T-helper 17 cell (primary cell): ENCODE measurements around the gene SESN2. TPM values are rescaled to one million over a fixed set of nuclear protein-coding genes. Genes with fewer than 3 reads are reported as not detected.
"Not testable (repeated sequence)": the region's sequence is repeated elsewhere in the genome, so short reads cannot be mapped to it uniquely, and the experiment has no call there.

Experiments used
- ATAC-seq: fragments of 150-1000 bp; cut with Tn5 transposase; 2 replicates; pipeline ENCODE4 v1.10.0; 2021; ENCODE audit warnings: mild to moderate bottlenecking, moderate library complexity
- DNase-seq, 3 donors: peaks; one replicate each; pipeline versions ENCODE4 v3.0.0 to v3.0.0-alpha.2; 2020 to 2021
- H3K9me3 ChIP-seq: one replicate; pipeline ENCODE4 v1.7.0; 2013; ENCODE audit warnings: low read length, mild to moderate bottlenecking; ENCODE audit not compliant: control insufficient read depth, poor library complexity, severe bottlenecking
- H3K27ac Mint-ChIP-seq: one replicate; pipeline ENCODE4 v1.8.0; 2022; ENCODE audit warnings: mild to moderate bottlenecking, moderate library complexity, mixed read lengths
- H3K27me3 Mint-ChIP-seq: one replicate; pipeline ENCODE4 v1.8.0; 2022; ENCODE audit warnings: mixed read lengths
- H3K36me3 Mint-ChIP-seq: one replicate; pipeline ENCODE4 v1.8.0; 2022; ENCODE audit warnings: low read depth, mixed read lengths
- H3K4me1 Mint-ChIP-seq: one replicate; pipeline ENCODE4 v1.8.0; 2022; ENCODE audit warnings: mild to moderate bottlenecking, mixed read lengths
- H3K4me3 Mint-ChIP-seq: one replicate; pipeline ENCODE4 v1.8.0; 2022; ENCODE audit warnings: mild to moderate bottlenecking, moderate library complexity, mixed read lengths
- total RNA-seq, 4 donors: library from RNA in 2 of 4; stranded (reverse) in 2 of 4; gene quantifications; one replicate each; pipeline ENCODE4 v1.2.3 and lab custom pipeline; 2022 to 2026

The SESN2 gene
- total RNA-seq, 2 donors from 2014 or later: 16.6 to 35.3 TPM

- no peaks in the 10 kb centered on the region for H3K9me3 ChIP-seq
- Mint-ChIP-seq H3K36me3 (no peaks in the 10 kb centered on the region), H3K4me3 (no peak overlapping the region), H3K4me1 (no peaks in the 10 kb centered on the region), H3K27ac (peak overlapping the region; percentile 6), H3K27me3 (no peaks in the 10 kb centered on the region)
- ATAC-seq (no peak), DNase-seq (no peak)
Observed at GRCh38 chr1:28306301-28306949, 47.1 kb downstream of the SESN2 start.

GRCh38 chr1:28308750-28309149, 49.4 kb downstream of the SESN2 start:
- H3K9me3 ChIP-seq: no peaks in the 10 kb centered on the region
- Mint-ChIP-seq H3K27ac (no peak overlapping the region), H3K4me3 (no peak overlapping the region), H3K4me1 (no peaks in the 10 kb centered on the region), H3K36me3 (no peaks in the 10 kb centered on the region), H3K27me3 (no peaks in the 10 kb centered on the region)
- no peak for ATAC-seq
- no peak for DNase-seq

- H3K4me3 Mint-ChIP-seq: no peak overlapping the region
- H3K27ac Mint-ChIP-seq: no peak overlapping the region
- H3K27me3 Mint-ChIP-seq: no peaks in the 10 kb centered on the region
- no peaks in the 10 kb centered on the region for H3K4me1 Mint-ChIP-seq
- DNase-seq (no peak), ATAC-seq (no peak)
- no peaks in the 10 kb centered on the region for H3K36me3 Mint-ChIP-seq
- H3K9me3 ChIP-seq: no peaks in the 10 kb centered on the region
Observed at GRCh38 chr1:28309702-28310101, 50.4 kb downstream of the SESN2 start.

DNA sequence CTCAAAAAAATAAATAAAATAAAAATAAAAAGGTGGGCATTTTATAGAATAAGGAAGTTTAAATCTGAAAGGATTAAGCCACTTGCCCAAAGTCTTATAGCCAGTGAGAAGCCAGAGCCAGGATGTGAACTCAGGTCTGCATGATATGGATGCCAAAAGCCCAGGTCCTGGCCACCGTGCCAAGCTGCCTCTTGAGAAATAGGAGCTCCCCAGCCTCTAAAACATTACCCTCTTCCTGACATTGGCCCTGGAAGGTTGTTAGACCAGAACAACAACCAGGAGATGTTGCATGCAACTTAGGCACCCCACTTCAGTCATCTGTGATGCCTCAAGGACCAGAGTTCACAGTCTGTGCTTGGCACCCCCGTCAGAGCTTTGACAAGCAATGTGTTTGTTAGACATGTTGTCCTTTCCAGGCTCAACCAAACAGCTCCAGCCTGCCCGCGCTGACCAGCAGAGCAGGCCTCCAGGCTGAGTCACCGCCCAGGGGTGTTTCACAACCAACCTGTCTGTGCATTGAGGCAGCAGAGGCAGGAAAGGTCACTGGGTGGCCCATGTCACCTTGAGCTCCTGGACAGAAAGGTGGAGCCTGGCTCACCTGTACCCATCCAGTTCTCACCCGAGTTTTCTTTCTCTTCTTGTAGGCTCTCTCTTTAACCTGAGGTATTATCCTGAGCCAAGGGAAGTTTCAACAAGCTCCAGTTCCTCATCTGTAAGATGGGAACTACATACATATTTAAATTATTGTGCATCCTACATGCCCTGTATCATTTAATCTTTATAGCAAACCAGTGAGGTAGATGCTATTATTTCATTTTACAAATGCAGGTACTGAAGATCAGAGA, 54.6 kb downstream of the SESN2 start:
- H3K4me1 Mint-ChIP-seq: no peaks in the 10 kb centered on the region
- ATAC-seq (no peak), DNase-seq (no peak)
- no peaks in the 10 kb centered on the region for H3K9me3 ChIP-seq
- H3K27me3 Mint-ChIP-seq: no peaks in the 10 kb centered on the region
- H3K36me3 Mint-ChIP-seq: no peaks in the 10 kb centered on the region
- no peak overlapping the region for H3K27ac Mint-ChIP-seq
- H3K4me3 Mint-ChIP-seq: no peak overlapping the region

DNA sequence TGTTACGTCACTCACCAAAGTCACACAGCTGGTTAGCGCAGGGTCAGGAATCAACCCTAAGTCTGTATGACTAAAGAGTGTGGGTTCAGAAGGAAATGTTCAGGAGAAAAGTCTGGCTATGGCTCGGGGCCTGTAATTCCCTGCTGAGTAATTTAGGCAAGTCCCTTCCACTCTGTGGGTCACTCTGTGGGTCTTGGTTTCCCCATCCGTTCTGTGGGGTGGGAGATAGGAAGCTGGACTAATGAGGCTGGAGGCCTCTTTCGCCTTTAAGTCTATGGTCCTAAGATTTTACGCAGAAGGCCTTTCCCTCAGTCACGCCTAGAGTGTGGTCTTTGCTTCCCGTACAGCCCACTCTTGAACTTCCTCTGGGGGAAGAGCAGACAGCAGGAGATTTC, 55.2 kb downstream of the SESN2 start:
- no peak overlapping the region for H3K27ac Mint-ChIP-seq
- H3K4me3 Mint-ChIP-seq: no peak overlapping the region
- no peaks in the 10 kb centered on the region for H3K36me3 Mint-ChIP-seq
- no peak for DNase-seq
- no peak for ATAC-seq
- no peaks in the 10 kb centered on the region for H3K27me3 Mint-ChIP-seq
- H3K4me1 Mint-ChIP-seq: no peaks in the 10 kb centered on the region
- no peaks in the 10 kb centered on the region for H3K9me3 ChIP-seq

DNA sequence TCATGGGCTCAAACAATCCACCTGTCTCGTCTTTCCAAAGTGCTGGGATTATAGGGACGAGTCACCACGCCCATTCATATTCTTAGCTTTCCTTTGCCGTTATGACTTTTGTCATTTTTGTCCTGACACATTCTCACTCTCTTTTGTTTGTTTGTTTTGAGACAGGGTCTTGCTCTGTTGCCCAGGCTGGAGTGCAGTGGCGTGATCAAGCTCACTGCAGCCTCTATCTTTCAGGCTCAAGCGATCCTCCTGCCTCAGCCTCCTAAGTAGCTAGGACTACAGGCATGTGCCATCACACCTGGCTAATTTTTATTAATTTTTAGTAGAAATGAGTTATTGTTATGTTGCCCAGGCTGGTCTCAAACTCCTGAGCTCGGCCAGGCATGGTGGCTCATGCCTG, 57.7 kb downstream of the SESN2 start:
- Mint-ChIP-seq H3K4me1 (no peaks in the 10 kb centered on the region), H3K27me3 (peaks cover 9% of the 10 kb centered on the region), H3K36me3 (no peaks in the 10 kb centered on the region), H3K4me3 (no peak overlapping the region), H3K27ac (no peak overlapping the region)
- DNase-seq: no peak
- ATAC-seq: no peak
- H3K9me3 ChIP-seq: no peaks in the 10 kb centered on the region

GRCh38 chr1:28322194-28322593, 62.9 kb downstream of the SESN2 start:
- Mint-ChIP-seq H3K27ac (no peak overlapping the region), H3K36me3 (peaks cover 3% of the 10 kb centered on the region), H3K4me1 (peaks cover 2% of the 10 kb centered on the region), H3K27me3 (peaks cover 9% of the 10 kb centered on the region), H3K4me3 (no peak overlapping the region)
- ATAC-seq (no peak), DNase-seq (no peak)
- H3K9me3 ChIP-seq: no peaks in the 10 kb centered on the region

DNA sequence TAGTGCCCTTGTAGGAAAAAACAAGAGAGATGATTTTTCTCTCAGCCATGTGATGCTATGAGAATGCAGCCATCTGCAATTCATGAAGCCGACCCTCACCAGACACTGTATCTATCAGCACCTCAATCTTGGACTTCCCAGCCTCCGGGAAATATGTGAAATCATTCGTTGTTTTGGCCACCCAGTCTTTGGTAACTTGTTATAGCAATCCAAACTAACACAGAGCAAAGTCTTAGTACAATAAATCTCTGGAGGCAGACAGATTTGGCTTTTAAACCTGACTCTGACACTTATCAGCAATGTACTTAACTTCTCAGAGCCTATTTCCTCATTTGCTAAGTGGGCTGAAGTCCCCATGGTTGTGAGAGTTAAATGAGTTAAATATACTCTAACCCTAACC, 64.4 kb downstream of the SESN2 start:
- DNase-seq: no peak
- Mint-ChIP-seq H3K36me3 (peaks cover 3% of the 10 kb centered on the region), H3K27ac (no peak overlapping the region), H3K4me1 (peaks cover 6% of the 10 kb centered on the region), H3K27me3 (peaks cover 9% of the 10 kb centered on the region), H3K4me3 (no peak overlapping the region)
- no peaks in the 10 kb centered on the region for H3K9me3 ChIP-seq
- no peak for ATAC-seq

DNA sequence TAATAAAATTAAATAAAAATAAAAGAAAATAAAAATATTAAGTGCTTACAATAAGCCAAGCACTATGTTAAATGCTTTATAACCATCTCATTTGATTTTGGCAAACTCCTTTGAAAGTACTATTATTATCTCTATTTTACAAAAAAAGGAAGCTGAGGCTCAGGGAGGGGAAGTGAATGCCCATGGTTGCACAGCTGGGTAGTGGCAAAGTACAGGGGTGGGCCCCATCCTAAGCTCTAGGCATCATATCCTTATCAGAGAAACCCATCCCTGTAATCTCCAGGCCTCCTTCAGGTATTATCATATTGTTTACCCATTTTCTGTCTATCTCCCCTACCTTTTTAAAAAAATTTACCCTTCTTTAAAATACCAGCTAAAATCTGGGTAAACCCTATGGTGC, 67.2 kb downstream of the SESN2 start:
- peaks cover 3% of the 10 kb centered on the region for H3K36me3 Mint-ChIP-seq

GRCh38 chr1:28326984-28327383, 67.7 kb downstream of the SESN2 start:
- no peaks in the 10 kb centered on the region for H3K9me3 ChIP-seq
- ATAC-seq (no peak), DNase-seq (no peak)
- Mint-ChIP-seq H3K4me1 (peaks cover 16% of the 10 kb centered on the region), H3K36me3 (peaks cover 3% of the 10 kb centered on the region), H3K27ac (no peak overlapping the region), H3K4me3 (peak overlapping the region; percentile 67), H3K27me3 (no peaks in the 10 kb centered on the region)

More for the DNA sequence above, 67.2 kb downstream of the SESN2 start:
- no peak for ATAC-seq
- H3K9me3 ChIP-seq: no peaks in the 10 kb centered on the region
- no peak for DNase-seq
- Mint-ChIP-seq H3K27me3 (peaks cover 4% of the 10 kb centered on the region), H3K4me3 (no peak overlapping the region), H3K27ac (no peak overlapping the region), H3K4me1 (peaks cover 15% of the 10 kb centered on the region)

- peaks cover 20% of the 10 kb centered on the region for H3K4me1 Mint-ChIP-seq
- H3K27ac Mint-ChIP-seq, H3K9me3 ChIP-seq, DNase-seq, ATAC-seq, H3K4me3 Mint-ChIP-seq, H3K36me3 Mint-ChIP-seq, H3K27me3 Mint-ChIP-seq: not testable (repeated sequence)
Observed at GRCh38 chr1:28327431-28327830, 68.1 kb downstream of the SESN2 start.

DNA sequence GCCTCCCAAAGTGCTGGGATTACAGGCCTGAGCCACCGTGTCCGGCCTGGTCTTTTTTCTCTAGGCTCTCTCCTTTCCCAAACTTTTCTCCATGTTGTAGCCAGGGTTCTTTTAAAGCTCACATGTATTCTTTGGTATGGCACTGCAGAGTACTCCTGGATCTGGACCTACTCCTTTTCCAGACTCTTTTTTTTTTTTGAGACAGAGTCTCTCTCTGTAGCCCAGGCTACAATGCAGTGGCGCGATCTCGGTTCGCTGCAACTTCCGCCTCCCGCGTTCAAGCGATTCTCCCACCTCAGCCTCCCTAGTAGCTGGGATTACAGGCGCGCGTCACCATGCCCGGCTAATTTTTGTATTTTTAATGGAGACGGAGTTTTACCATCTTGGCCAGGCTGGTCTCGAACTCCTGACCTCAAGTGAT, 68.9 kb downstream of the SESN2 start:
- peaks cover 28% of the 10 kb centered on the region for H3K4me1 Mint-ChIP-seq
- no peak for ATAC-seq
- H3K36me3 Mint-ChIP-seq: peaks cover 13% of the 10 kb centered on the region
- no peak for DNase-seq
- no peaks in the 10 kb centered on the region for H3K27me3 Mint-ChIP-seq
- peak overlapping the region; percentile 94 for H3K4me3 Mint-ChIP-seq
- no peaks in the 10 kb centered on the region for H3K9me3 ChIP-seq
- H3K27ac Mint-ChIP-seq: peak overlapping the region; percentile 99

DNA sequence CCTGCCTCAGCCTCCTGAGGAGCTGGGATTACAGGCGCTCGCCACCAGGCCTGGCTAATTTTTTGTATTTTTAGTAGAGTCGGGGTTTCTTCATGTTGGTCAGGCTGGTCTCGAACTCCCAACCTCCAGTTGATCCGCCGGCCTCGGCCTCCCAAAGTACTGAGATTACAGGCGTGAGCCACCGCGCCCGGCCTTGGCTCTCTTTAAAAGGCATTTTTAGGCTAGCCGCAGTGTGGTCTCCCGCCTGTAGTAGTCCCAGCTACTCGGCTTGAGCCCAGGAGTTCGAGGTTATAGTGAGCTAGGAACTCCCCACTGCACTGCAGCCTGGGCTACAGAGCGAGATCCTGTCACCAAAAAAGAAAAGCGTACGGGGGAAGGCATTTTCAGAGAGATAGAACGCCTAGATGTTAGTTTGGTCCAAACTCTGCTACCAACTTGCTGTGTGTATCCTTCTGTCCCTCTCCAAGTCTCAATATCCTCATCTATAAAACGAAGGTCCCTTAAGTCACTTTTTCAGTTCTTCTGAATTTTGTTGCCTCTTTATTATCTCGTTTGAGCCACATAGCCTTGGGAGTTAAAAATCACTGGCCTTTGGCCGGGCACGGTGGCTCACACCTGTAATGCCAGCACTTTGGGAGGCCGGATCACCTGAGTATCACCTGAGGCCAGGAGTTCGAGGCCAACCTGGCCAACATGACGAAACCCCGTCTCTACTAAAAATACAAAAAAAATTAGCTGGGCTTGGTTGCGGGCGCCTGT, 70.3 kb downstream of the SESN2 start:
- peak; percentile 37 for ATAC-seq
- H3K27me3 Mint-ChIP-seq: no peaks in the 10 kb centered on the region

More for the DNA sequence above, 70.3 kb downstream of the SESN2 start:
- peaks cover 28% of the 10 kb centered on the region for H3K4me1 Mint-ChIP-seq
- H3K27ac Mint-ChIP-seq: peak overlapping the region; percentile 99
- peak in 1 of 3 donors; percentile 37 for DNase-seq
- H3K36me3 Mint-ChIP-seq: peaks cover 10% of the 10 kb centered on the region
- H3K9me3 ChIP-seq: no peaks in the 10 kb centered on the region
- H3K4me3 Mint-ChIP-seq: peak overlapping the region; percentile 94
